RWPE1 (cell line): ENCODE data around the gene RACGAP1.

Experiments used
- CTCF ChIA-PET: fragments of 350-600 bp; sonication (Branson Sonifier 250); formaldehyde crosslinking; extraction: SDS; loops from one replicate; lab custom pipeline; 2021; lab: Yijun Ruan, JAX
- POLR2A ChIA-PET: fragments of 400-600 bp; formaldehyde crosslinking; extraction: SDS; loops from one replicate; lab custom pipeline; 2020; ENCODE audit warnings: antibody characterized with exemption; ENCODE audit not compliant: low non-redundant PET; lab: Yijun Ruan, JAX
- DNase-seq: peaks from one replicate; pipeline ENCODE4 v3.0.0; 2012; ENCODE audit warnings: low spot score
- H3K27ac ChIP-seq: fragments of 450-650 bp; 2 replicates; pipeline ENCODE4 v1.5.1; 2017
- CTCF ChIP-seq: fragments of 450-650 bp; conservative IDR thresholded peaks from 2 replicates; pipeline ENCODE4 v1.5.1; 2017; ENCODE audit warnings: low read depth, mild to moderate bottlenecking

RACGAP1 gene

GRCh38 chr12:49956663-49957569 lies 68.4 kb downstream of the RACGAP1 start:
- POLR2A ChIA-PET = no interaction called here
- DNase-seq = no peak
- no peak for TF ChIP-seq CTCF
- CTCF ChIA-PET = interaction anchor here (1.3 kb wide), 1 partner anchor 11 kb away, joined by 4 read pairs; no protein-coding TSS in a partner anchor
- no peak overlapping the region for H3K27ac ChIP-seq

GRCh38 chr12:49955899-49956662 lies 69.2 kb downstream of the RACGAP1 start:
- no peak overlapping the region for H3K27ac ChIP-seq
- ChIA-PET POLR2A (no interaction called here), CTCF (interaction anchor here (1.3 kb wide), 1 partner anchor 11 kb away, joined by 4 read pairs; no protein-coding TSS in a partner anchor)
- no peak for DNase-seq
- TF ChIP-seq CTCF = no peak

GRCh38 chr12:49954863-49955830 lies 70.1 kb downstream of the RACGAP1 start:
- no peak overlapping the region for H3K27ac ChIP-seq
- ChIA-PET CTCF (interaction anchor here (1.3 kb wide), 1 partner anchor 10 kb away, joined by 4 read pairs; no protein-coding TSS in a partner anchor), POLR2A (no interaction called here)
- no peak for TF ChIP-seq CTCF
- DNase-seq = no peak

GRCh38 chr12:49953961-49954846 lies 71.1 kb downstream of the RACGAP1 start:
- no peak for DNase-seq
- CTCF ChIA-PET = interaction anchor here (0.6 to 1.2 kb wide), 4 partner anchors 8 to 86 kb away, joined by 3 to 5 read pairs (median 4); no protein-coding TSS in a partner anchor
- no peak for TF ChIP-seq CTCF
- no peak overlapping the region for H3K27ac ChIP-seq
- POLR2A ChIA-PET = no interaction called here

- no peak overlapping the region for H3K27ac ChIP-seq
- POLR2A ChIA-PET = no interaction called here
- DNase-seq = no peak
- TF ChIP-seq CTCF = no peak
- CTCF ChIA-PET = interaction anchor here (1.1 to 1.2 kb wide), 2 partner anchors 8 to 85 kb away, joined by 5 read pairs; no protein-coding TSS in a partner anchor
These were observed 72.1 kb downstream of the RACGAP1 start for GRCh38 chr12:49953151-49953550.
